Measurements from ENCODE around the gene TP53RK. TPM values are rescaled to one million over a fixed set of nuclear protein-coding genes. Genes with fewer than 3 reads are reported as not detected.

Gene TP53RK
- total and polyA plus RNA-seq, 2 of the 13 experiments (the other 11 are each of a cell fraction or from before 2014, with no cell fraction given): 12.9 to 25.5 TPM

- TF ChIP-seq ZFP37 (CRISPR knock-in tag; IDR thresholded peaks at IDR 0.05; ENCODE audit: borderline replicate concordance) (no peak), ZNF468 (CRISPR knock-in tag; IDR thresholded peaks at IDR 0.05) (peak; percentile 96; the same call in 1 of the 2 replicates), ZNF598 (CRISPR knock-in tag; IDR thresholded peaks at IDR 0.05; ENCODE audit: borderline replicate concordance) (peak; percentile 90), ZNF800 (CRISPR knock-in tag; IDR thresholded peaks at IDR 0.05) (peak; percentile 81), HOXA9 (CRISPR knock-in tag; IDR thresholded peaks at IDR 0.05; ENCODE audit: borderline replicate concordance) (peak; percentile 66), ZNF557 (CRISPR knock-in tag; IDR thresholded peaks at IDR 0.05) (no peak; the same call in 1 of the 2 replicates), FOXP1 (IDR thresholded peaks at IDR 0.05) (no peak), FOXP1 (CRISPR knock-in tag; IDR thresholded peaks at IDR 0.05) (no peak; the same call in 1 of the 2 replicates), RFX5 (IDR thresholded peaks at IDR 0.05; ENCODE audit: low read depth, low read length) (no peak; the same call in 1 of the 2 replicates), SRSF9 (IDR thresholded peaks at IDR 0.05; ENCODE audit: borderline replicate concordance, insufficient read depth, low read depth, low read length, poor library complexity, severe bottlenecking) (no peak), ZFP90 (CRISPR knock-in tag; IDR thresholded peaks at IDR 0.05; ENCODE audit: borderline replicate concordance) (peak; percentile 36; the same call in 1 of the 2 replicates), ZNF546 (CRISPR knock-in tag; conservative IDR thresholded peaks at IDR 0.05) (peak; percentile 62), MLXIP (CRISPR knock-in tag; IDR thresholded peaks at IDR 0.05; ENCODE audit: borderline replicate concordance) (peak; percentile 22; the same call in 1 of the 2 replicates), KDM2A (CRISPR knock-in tag; IDR thresholded peaks at IDR 0.05; ENCODE audit: borderline replicate concordance, low read depth) (peak; percentile 86; the same call in 1 of the 2 replicates), PHB2 (IDR thresholded peaks at IDR 0.05; ENCODE audit: partially characterized antibody) (no peak), SMARCE1 (IDR thresholded peaks at IDR 0.05; ENCODE audit: borderline replicate concordance) (no peak), NR1H2 (CRISPR knock-in tag; IDR thresholded peaks at IDR 0.05; ENCODE audit: borderline replicate concordance, low read depth) (no peak), ARHGAP35 (CRISPR knock-in tag; IDR thresholded peaks at IDR 0.05; ENCODE audit: borderline replicate concordance) (peak; percentile 40; the same call in 1 of the 2 replicates), HES4 (CRISPR knock-in tag; IDR thresholded peaks at IDR 0.05; ENCODE audit: borderline replicate concordance) (no peak; the same call in none of the 2 replicates), ZSCAN20 (CRISPR knock-in tag; IDR thresholded peaks at IDR 0.05; ENCODE audit: borderline replicate concordance) (peak; percentile 99), ZXDC (CRISPR knock-in tag; IDR thresholded peaks at IDR 0.05) (peak; percentile 95), SALL1 (CRISPR knock-in tag; IDR thresholded peaks at IDR 0.05) (no peak; the same call in 1 of the 2 replicates), MLLT10 (CRISPR knock-in tag; IDR thresholded peaks at IDR 0.05) (no peak)
Observed at GRCh38 chr20:46709459-46710152, 20.4 kb upstream of the TP53RK start, which contains the start of gene SLC2A10 (continued).

Data from HepG2 (cell line).